Raji (cell line): ENCODE measurements around the gene DUSP18.
A peak's percentile ranks its signal among the peaks of the same experiment; 100 is the strongest.

ENCODE experiments used
- POLR2A ChIP-seq: IDR thresholded peaks from 2 replicates; pipeline ENCODE4 v1.6.1; 2011; ENCODE audit warnings: low read depth, low read length, control low read depth; ENCODE audit not compliant: insufficient read depth

Gene DUSP18

DNA sequence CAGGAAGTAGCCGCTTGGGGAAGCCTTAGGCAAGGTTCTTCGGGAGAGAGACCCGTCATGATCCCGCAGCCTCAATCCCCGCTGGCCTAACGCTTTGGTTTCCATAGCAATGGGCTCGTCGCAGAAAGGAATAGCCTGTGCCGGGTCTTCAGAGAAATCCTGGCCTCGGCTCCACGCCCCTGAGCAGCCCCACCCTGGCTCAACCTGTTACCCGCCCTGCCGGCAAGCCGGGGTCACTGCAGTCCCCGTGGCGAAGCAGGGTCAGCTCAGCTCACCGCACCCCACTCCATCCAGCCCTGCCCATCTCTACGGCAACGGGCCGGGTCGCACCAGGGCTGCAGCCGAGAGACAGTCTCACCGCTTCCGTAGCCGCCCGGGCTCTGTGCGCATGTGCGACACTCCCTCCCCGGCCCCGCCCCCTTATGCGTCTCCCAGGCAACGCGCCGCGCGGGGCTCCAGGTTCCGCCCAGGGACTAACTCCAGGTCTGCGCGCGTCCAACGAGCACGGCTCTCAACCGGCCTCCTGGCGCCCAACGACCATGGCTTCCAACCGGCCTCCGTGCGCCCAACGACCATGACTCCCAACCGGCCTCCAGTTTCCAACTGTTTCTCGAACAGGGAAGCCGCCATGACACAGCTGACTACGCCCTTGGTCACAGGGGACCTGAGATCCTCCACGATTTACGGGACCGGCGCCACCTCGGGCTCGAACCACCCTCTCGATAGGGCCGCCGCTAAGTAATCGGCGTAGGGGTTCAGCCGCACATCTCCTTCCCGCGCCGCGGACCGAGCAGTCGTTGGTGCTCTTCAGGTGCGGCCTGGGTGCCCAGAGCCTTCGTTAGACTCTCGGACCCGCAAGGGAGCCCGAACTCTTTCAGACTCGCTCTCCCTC, at the start of gene DUSP18:
TSS of gene DUSP18 (minus strand) at position 382 of the 892 bp plus-strand sequence. CDS start 3,872 bp downstream, outside the sequence.
- TF ChIP-seq POLR2A = peak; percentile 52

DNA sequence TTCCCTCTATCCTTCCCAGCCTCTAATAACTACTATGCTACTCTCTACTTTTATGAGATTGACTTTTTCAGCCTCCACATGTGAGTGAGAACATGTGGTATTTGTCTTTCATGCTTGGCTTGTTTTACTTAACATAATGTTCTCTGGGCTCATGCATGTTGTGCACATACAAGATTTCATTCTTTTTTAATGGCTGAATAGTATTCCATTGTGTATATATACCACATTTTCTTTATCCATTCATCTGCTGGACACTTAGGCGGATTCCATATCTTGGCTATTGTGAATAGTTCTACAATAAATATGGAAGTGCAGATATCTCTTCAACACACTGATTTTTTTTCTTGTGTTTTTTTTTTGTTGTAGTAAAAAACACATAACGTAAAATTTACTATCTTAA, 46.4 kb upstream of the DUSP18 start:
- TF ChIP-seq POLR2A = no peak

DNA sequence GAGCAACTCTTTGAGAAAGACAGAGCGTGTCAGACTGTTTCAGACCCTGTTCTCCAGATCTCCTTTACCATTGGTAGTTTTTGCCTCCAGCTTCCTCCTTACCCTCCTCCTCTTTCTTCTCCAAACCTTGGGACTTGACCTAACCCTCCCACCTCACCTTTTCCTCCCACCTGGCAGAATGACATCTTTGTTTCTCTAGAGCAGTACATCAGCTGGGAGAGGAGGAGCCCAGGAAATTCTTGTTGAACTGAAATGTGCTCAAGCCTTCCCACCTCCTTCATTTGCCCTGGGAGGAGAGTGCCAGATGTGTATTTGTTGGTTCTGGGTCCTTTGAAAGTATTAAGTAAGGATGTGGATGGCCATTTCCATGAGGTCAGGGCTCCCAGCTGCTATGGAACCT, 44.4 kb upstream of the DUSP18 start:
- no peak for TF ChIP-seq POLR2A

DNA sequence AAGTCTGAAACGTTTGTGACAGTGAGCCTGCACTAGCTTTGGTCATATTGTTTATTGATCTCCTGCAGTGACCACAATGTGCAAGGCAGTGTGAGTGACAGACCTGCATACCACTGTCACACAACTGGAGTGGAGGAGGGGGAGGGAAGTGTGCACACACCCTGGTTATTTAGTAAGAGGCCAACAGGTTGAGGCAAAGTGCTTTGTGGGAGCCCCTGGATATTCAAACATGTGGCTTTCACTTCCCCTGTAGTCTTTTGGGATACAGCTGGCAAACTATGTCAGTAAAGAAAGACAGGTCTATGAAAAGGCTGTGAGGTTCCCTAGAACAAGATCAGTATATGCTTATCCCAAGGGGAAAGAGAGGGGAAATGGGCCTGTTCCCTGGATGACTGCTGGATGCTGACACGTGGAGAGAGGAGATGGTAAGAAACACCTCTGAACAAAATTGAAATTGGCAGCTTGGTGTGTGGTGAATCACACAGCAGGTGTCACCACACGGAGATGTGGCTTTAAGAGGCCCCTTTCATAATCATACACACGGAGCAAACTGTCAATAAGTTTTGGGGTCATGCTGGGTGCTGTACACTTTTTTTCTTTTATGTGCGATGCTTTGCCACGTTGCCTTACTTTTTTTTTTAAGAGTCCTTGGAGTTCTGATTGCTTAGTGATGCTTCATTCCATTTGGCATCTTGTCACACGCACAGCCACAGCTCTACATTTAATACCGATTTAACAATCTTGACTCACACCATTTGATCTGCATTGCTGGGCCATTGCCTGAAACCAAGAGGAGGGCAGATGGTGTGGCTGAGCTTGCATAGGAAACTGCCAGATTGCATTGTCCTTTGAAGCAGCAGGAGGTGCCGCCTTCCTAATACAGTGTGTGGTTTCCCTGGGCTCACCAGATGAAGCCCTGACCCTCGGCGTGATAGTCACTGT, 38.3 kb upstream of the DUSP18 start:
- no peak for TF ChIP-seq POLR2A

DNA sequence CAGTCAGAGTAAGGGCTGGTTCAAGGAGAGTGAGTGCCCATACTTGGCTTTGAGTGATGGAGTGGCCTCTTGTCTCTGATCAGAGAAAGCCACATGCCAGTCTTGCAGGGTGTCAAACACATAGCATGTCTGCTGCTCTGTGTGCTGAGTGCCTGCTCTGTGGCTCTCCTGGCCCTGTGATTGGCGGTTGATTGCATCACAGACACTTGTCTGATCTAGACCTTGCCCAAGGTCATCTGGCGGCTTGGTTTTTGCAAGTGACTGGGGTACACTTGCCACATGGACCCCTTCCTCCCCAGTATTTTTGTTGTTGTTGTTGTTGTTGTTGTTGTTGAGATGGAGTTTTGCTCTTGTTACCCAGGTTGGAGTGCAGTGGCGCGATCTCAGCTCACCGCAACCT, 37.3 kb upstream of the DUSP18 start:
- no peak for TF ChIP-seq POLR2A

DNA sequence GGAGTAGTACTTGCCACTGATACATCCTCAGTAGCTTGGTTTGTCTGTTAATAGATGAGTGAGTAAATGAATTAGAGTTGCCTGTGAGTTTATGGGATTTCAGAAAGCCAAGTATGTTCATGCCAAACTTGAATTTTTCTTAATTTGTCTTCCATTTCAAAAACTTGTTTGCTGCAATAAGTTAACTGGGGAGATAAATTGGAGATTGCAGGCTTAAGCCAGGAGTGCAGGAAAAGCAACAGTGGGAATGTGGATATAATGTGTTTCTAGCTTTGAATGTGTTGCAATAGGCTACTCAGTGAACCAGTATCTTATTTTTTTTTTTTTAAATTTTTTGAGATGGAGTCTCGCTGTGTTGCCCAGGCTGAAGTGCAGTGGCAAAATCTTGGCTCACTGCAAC, 35.2 kb upstream of the DUSP18 start:
- TF ChIP-seq POLR2A = no peak

DNA sequence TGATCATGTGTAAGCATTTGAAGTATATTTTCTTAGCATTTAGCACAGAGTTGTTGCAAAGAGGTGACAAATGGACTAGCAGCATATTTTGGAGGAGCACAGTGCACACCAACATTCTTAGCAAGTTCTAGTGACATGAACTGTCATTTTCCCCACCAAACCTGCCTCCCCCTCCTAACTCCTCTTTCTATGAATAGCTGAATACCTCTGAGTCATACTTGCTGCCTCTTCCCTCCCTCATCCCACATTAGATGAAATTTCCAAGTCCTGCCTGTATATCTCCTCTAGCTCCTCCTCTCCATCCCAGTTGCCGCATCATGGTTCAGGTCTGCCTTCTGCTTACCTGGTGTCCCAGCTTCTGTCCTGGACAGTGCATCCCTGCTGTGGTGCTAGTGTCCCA, 34.2 kb upstream of the DUSP18 start:
- no peak for TF ChIP-seq POLR2A

DNA sequence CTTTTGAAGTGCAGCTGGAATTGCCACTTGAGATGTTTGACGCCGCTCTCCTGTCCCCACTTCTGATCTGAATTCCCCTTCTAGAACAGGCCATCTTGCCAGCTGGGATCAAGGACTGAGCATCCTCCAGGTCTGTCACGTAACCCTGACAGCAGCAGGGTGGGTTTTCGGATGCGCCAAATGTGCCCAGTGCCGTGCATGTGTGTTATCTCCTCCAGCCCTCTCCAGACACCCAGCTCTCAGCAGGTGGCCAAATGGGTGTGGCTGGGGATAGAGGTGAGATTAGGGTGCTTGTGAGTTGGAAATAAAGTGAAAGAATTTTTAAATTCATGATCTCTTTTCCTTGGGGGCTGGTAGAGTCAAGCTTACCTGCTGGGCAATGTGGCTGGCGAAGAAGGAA, 30.3 kb upstream of the DUSP18 start:
- no peak for TF ChIP-seq POLR2A

DNA sequence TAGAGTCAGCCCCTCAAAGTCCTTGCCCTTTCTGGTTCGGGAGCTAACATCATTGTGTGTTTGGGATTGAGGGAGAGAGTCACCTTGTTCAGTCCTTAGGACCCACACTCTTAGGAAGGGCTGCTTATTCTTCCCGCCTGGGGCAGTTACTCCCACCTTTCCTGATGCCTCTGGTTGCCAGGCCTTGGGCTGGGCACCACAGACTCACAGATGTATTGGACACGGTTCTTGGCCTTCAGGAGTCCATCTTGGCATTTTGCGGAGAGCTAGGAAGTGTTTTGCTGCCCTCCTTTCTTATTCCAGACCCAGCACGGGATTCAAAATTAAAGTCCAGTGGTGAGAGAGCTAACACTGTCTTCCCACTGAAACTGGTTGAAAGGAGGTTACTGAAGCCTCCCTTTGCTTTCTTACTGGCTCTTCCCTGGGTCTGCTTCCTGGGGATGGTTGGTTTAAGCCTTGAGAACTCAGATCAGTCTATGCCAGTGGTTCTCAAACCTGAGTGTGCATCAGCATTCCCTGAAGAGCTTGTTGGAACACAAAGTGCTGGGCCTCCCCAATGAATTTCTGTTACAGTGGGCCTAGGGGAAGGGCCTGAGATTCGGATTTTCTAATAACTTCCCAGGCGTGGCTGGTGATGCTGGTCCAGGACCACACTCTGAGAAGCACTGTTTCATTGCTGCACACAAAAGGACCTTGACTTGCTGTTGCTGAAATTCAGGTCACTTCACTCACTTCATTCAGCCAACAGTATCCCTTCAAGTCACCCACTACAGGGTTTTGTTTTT, 28.4 kb upstream of the DUSP18 start:
- TF ChIP-seq POLR2A = no peak

DNA sequence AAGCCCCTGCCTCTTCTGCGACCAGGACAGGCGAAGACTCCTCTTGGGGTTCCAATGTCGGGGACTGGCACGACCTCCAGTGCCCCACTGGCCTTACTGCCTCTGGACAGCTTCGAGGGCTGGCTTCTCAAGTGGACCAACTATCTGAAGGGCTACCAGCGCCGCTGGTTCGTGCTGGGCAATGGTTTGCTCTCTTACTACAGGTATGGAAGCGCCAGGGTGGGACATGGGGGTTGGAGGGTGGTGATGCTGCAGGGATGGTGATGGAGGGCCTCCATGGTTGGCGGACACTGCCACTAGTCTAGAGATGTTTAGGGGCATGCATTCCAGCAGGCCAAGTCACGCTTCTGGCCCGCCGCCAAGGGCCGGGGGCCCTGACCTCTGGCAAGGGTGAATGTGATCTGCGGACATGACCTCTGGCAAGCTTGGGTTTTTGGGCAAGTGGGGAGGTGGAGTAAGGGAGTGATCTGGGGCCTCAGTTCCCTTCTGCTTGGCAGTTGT, 27.7 kb upstream of the DUSP18 start:
- TF ChIP-seq POLR2A = no peak

DNA sequence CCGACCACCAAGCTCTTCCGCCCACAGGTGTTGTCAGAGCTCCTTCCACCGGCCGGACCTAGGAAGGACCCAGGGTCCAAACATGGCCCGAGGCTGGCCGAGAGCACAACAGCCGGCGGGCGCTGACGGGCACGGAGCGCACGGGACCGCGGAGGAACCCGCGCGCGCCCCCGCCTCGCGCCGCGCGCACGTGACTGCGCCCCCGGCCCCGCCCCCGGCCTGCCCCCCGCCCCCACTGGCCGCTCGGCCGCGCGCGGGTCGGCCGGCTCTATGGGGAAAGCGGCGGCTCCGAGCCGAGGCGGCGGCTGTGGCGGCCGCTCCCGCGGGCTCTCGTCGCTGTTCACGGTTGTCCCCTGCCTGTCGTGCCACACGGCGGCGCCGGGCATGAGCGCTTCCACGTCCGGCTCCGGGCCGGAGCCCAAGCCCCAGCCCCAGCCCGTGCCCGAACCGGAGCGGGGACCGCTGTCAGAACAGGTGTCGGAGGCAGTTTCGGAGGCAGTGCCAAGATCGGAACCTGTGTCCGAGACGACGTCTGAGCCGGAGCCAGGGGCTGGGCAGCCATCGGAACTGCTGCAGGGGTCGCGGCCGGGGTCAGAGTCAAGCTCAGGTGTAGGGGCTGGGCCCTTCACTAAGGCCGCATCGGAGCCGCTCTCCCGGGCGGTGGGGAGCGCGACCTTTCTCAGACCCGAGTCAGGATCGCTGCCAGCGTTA, 27.1 kb upstream of the DUSP18 start, which contains the start of gene OSBP2:
TSS of gene OSBP2 (plus strand) at position 235 of the 711 bp plus-strand sequence. CDS start at position 271, 36 bp downstream.
- TF ChIP-seq POLR2A = no peak

DNA sequence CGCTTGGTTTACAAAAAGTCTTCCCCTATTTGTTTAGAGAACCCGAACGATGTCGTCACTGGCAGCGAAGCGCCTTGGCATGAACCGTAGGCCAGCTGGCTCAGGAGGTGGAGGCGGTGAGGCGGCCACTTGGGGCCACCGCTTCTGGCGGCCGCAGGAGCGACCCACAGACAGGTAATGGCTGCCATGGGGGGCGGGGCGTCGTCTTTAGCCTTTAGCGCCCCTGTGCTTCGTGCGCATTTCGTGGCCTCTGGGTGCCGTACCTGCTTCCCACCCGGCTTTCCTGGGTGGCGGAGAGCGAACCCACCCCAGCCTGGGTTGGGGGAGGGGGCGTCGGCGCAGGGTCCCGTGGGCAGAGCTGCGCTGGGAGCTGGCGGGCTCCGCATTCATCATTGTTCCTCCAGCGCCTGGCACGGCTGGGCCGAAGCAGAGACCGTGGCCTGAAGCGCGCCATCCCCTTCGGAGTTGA, 26.5 kb upstream of the DUSP18 start:
- TF ChIP-seq POLR2A = no peak

DNA sequence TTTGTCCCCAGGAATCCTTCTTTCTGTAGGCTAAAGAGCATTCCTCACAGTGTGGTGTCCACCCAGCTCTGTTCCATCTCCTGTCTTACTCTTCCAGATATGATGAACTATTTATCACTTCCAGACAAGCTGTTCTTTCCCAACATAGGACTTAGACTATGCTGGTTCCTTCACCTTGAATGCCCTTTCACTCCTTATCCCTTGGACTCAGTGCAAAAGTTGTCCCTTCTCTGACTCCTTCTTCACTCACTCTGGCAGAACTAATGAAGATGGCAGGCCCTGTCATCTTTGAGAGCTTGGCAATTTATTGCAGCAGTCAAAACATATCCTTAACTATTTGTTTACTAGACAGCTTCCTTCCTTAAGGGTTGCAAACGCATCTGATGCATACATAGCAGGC, 23.5 kb upstream of the DUSP18 start:
- TF ChIP-seq POLR2A = no peak

DNA sequence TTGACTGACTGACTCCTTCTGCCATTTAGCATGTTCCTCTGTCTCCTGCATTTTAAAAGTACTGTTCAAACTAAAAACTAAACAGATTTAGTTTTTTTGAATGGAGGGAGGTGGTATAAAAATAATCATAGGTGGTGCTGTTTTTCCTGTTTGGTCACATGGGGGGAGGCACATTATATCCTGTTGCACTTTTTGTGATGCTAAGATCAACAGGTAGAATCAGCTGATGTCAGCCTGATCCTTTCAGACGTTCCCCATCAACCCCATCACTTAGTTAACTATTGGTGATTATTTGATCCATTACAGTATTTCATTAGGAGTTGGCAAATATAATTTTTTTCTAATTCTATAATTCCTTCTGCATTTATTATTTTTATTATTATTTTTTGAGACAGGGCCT, 21.9 kb upstream of the DUSP18 start:
- TF ChIP-seq POLR2A = no peak
